IMR-90 (cell line): ENCODE data around the gene SASH3. TPM values are rescaled to one million over a fixed set of nuclear protein-coding genes. Genes with fewer than 3 reads are reported as not detected.

Experiments
- ATAC-seq: fragments of 200-7000 bp; cut with Tn5 transposase; 2 replicates; pipeline ENCODE4 v1.9.1; 2020; ENCODE audit warnings: low read depth, mild to moderate bottlenecking, moderate library complexity
- BruUV-seq: library from RNA; stranded (reverse); fragments of 400-500 nt; replicated peaks from 2 replicates; lab custom pipeline; 2021; lab: Mats Ljungman, UMichigan
- CTCF ChIA-PET: fragments of 300-600 bp; formaldehyde crosslinking; extraction: SDS; loops from one replicate; lab custom pipeline; 2021; ENCODE audit warnings: antibody characterized with exemption; lab: Yijun Ruan, JAX
- POLR2A ChIA-PET: fragments of 300-600 bp; sonication (Branson Sonifier 250); formaldehyde crosslinking; loops from one replicate; lab custom pipeline; 2022; ENCODE audit warnings: antibody characterized with exemption; ENCODE audit not compliant: unreplicated experiment; lab: Charles Lee
- DNase-seq: peaks from one replicate; pipeline ENCODE4 v3.0.0; 2013
- H2AFZ ChIP-seq: replicated peaks from 2 replicates; pipeline ENCODE3; 2013; ENCODE audit warnings: low read length, mild to moderate bottlenecking; ENCODE audit not compliant: poor library complexity
- H2AK5ac ChIP-seq: 2 replicates; pipeline ENCODE4 v1.6.1; 2013; ENCODE audit warnings: low read depth, low read length, inconsistent platforms
- H2AK9ac ChIP-seq: replicated peaks from 2 replicates; pipeline ENCODE3; 2013; ENCODE audit warnings: mild to moderate bottlenecking, low read depth, low read length, moderate library complexity; ENCODE audit not compliant: poor library complexity
- H2BK120ac ChIP-seq: 2 replicates; pipeline ENCODE4 v1.6.1; 2013; ENCODE audit warnings: low read depth, low read length, inconsistent platforms
- H2BK15ac ChIP-seq: 3 replicates; pipeline ENCODE4 v1.6.1; 2013; ENCODE audit warnings: low read depth, low read length, inconsistent platforms
- H2BK20ac ChIP-seq: 2 replicates; pipeline ENCODE4 v1.6.1; 2013; ENCODE audit warnings: low read depth, mild to moderate bottlenecking, inconsistent platforms, low read length, moderate library complexity
- H2BK5ac ChIP-seq: 2 replicates; pipeline ENCODE4 v1.6.1; 2013; ENCODE audit warnings: mild to moderate bottlenecking, low read depth, low read length, inconsistent platforms; ENCODE audit not compliant: poor library complexity, severe bottlenecking
- H3K14ac ChIP-seq: replicated peaks from 2 replicates; pipeline ENCODE4 v1.6.1; 2013; ENCODE audit warnings: low read depth, low read length, inconsistent platforms
- H3K18ac ChIP-seq: 2 replicates; pipeline ENCODE4 v1.6.1; 2013; ENCODE audit warnings: low read depth, low read length, control low read depth
- H3K23ac ChIP-seq: 2 replicates; pipeline ENCODE4 v1.6.1; 2013; ENCODE audit warnings: low read depth, low read length, inconsistent platforms
- H3K27ac ChIP-seq: 2 replicates; pipeline ENCODE4 v1.5.1; 2013; ENCODE audit warnings: mild to moderate bottlenecking, control low read depth, low read length; ENCODE audit not compliant: insufficient read depth
- H3K27me3 ChIP-seq: 2 replicates; pipeline ENCODE4 v1.6.1; 2013; ENCODE audit warnings: low read length; ENCODE audit not compliant: control insufficient read depth, insufficient read depth
- H3K36me3 ChIP-seq: 2 replicates; pipeline ENCODE4 v1.6.1; 2013; ENCODE audit warnings: low read length, mixed read lengths; ENCODE audit not compliant: control insufficient read depth, insufficient read depth
- H3K4ac ChIP-seq: 2 replicates; pipeline ENCODE4 v1.6.1; 2013; ENCODE audit warnings: low read depth, low read length, inconsistent platforms
- H3K4me1 ChIP-seq: 2 replicates; pipeline ENCODE4 v1.6.1; 2013; ENCODE audit warnings: low read length, mixed read lengths; ENCODE audit not compliant: control insufficient read depth, insufficient read depth
- H3K4me2 ChIP-seq: 2 replicates; pipeline ENCODE4 v1.6.1; 2013; ENCODE audit warnings: low read depth, mild to moderate bottlenecking, control low read depth, low read length, moderate library complexity
- H3K4me3 ChIP-seq: 2 replicates; pipeline ENCODE4 v1.5.1; 2013; ENCODE audit warnings: low read depth, mild to moderate bottlenecking, control low read depth, low read length, moderate library complexity; ENCODE audit not compliant: insufficient read depth
- H3K56ac ChIP-seq: 2 replicates; pipeline ENCODE4 v1.6.1; 2013; ENCODE audit warnings: low read length, inconsistent platforms; ENCODE audit not compliant: insufficient read depth; ENCODE audit errors: extremely low read depth
- H3K79me1 ChIP-seq, 2 experiments: 2 replicates each; pipeline ENCODE4 v1.6.1; 2013; ENCODE audit warnings: low read length in 2 of 2, inconsistent platforms in 1 of 2, low read depth in 1 of 2
- H3K9ac ChIP-seq: 2 replicates; pipeline ENCODE4 v1.6.1; 2013; ENCODE audit warnings: low read depth, low read length, control low read depth
- H3K9me1 ChIP-seq: 2 replicates; pipeline ENCODE4 v1.6.1; 2013; ENCODE audit warnings: low read length, inconsistent platforms; ENCODE audit not compliant: insufficient read depth
- H3K9me3 ChIP-seq: 2 replicates; pipeline ENCODE4 v1.6.1; 2013; ENCODE audit warnings: low read length; ENCODE audit not compliant: control insufficient read depth, insufficient read depth
- H4K20me1 ChIP-seq: 2 replicates; pipeline ENCODE4 v1.6.1; 2013; ENCODE audit warnings: low read length, inconsistent platforms; ENCODE audit not compliant: insufficient read depth
- H4K5ac ChIP-seq: 2 replicates; pipeline ENCODE4 v1.6.1; 2013; ENCODE audit warnings: mild to moderate bottlenecking, low read depth, low read length, control low read depth
- H4K8ac ChIP-seq, 2 experiments: 2 replicates each; pipeline ENCODE4 v1.6.1; 2013; ENCODE audit warnings: low read depth in 2 of 2, low read length in 2 of 2, control low read depth in 1 of 2, inconsistent platforms in 1 of 2
- H4K91ac ChIP-seq: 2 replicates; pipeline ENCODE4 v1.6.1; 2013; ENCODE audit warnings: low read depth, low read length, inconsistent platforms; ENCODE audit not compliant: insufficient read depth
- BHLHE40 ChIP-seq: fragments of 150-350 bp; IDR thresholded peaks from 2 replicates; pipeline ENCODE4 v1.6.1; 2016; ENCODE audit warnings: mild to moderate bottlenecking, low read depth, low read length
- CEBPB ChIP-seq: IDR thresholded peaks from 2 replicates; pipeline ENCODE4 v1.6.1; 2012; ENCODE audit warnings: low read depth, low read length, improper control_type of control experiment
- CTCF ChIP-seq: conservative IDR thresholded peaks from 2 replicates; pipeline ENCODE4 v1.5.1; 2012; ENCODE audit warnings: mild to moderate bottlenecking, low read depth, low read length, improper control_type of control experiment
- FOS ChIP-seq: fragments of 150-350 bp; IDR thresholded peaks from 2 replicates; pipeline ENCODE4 v1.6.1; 2016; ENCODE audit warnings: low read depth, low read length
- MAFK ChIP-seq: IDR thresholded peaks from 2 replicates; pipeline ENCODE4 v1.6.1; 2012; ENCODE audit warnings: low read depth, low read length, improper control_type of control experiment
- MAZ ChIP-seq: IDR thresholded peaks from 2 replicates; pipeline ENCODE4 v1.6.1; 2012; ENCODE audit warnings: low read depth, mild to moderate bottlenecking, low read length, improper control_type of control experiment, moderate library complexity, borderline replicate concordance
- MXI1 ChIP-seq: IDR thresholded peaks from 2 replicates; pipeline ENCODE4 v1.6.1; 2012; ENCODE audit warnings: low read depth, mild to moderate bottlenecking, low read length, moderate library complexity, borderline replicate concordance
- NFE2L2 ChIP-seq: fragments of 150-350 bp; IDR thresholded peaks from 2 replicates; pipeline ENCODE4 v1.6.1; 2016; ENCODE audit warnings: low read depth, mild to moderate bottlenecking, low read length
- POLR2A ChIP-seq: IDR thresholded peaks from 2 replicates; pipeline ENCODE4 v1.6.1; 2012; ENCODE audit warnings: mild to moderate bottlenecking, low read depth, low read length
- RAD21 ChIP-seq: IDR thresholded peaks from 2 replicates; pipeline ENCODE4 v1.6.1; 2012; ENCODE audit warnings: low read length, improper control_type of control experiment
- RFX5 ChIP-seq: IDR thresholded peaks from 2 replicates; pipeline ENCODE4 v1.8.0; 2012; ENCODE audit warnings: low read depth, mild to moderate bottlenecking, low read length, moderate library complexity
- SMC3 ChIP-seq: fragments of 150-350 bp; IDR thresholded peaks from 2 replicates; pipeline ENCODE4 v1.6.1; 2016; ENCODE audit warnings: low read depth, mild to moderate bottlenecking, antibody characterized with exemption, low read length, moderate library complexity
- WGBS, 2 experiments: methylation state at CpG; one replicate each; pipeline versions ENCODE4 v1.1.5 to v1.1.7; 2013; ENCODE audit warnings: missing lambda C conversion rate in 2 of 2; ENCODE audit not compliant: insufficient read length in 1 of 2; ENCODE audit errors: extremely low coverage in 2 of 2; 5-methylcytosine and 5-hydroxymethylcytosine counted together
- dilution Hi-C: fragments of 300-500 bp; cut with HindIII; formaldehyde crosslinking; loops from one replicate; pipeline ENCODE4 v1.14.3; 2018; ENCODE audit warnings: low sequenced_read_pairs; ENCODE audit not compliant: unreplicated experiment
- in situ Hi-C: fragments of 300-500 bp; cut with MboI; formaldehyde crosslinking; loops from 3 replicates; pipeline ENCODE4 v1.14.3; 2019; ENCODE audit warnings: low sequenced_read_pairs, inconsistent platforms, mixed read lengths
- intact Hi-C: fragments of 100-400 bp; cut with micrococcal nuclease; formaldehyde crosslinking; loops from 2 replicates; pipeline ENCODE4 v1.10.0; 2022
- polyA plus RNA-seq, 3 experiments: library from polyadenylated mRNA; depleted of rRNA; stranded (reverse); fragments of >200 nt; gene quantifications; 2 replicates each; pipeline ENCODE4 v1.2.3, GENCODE V29; 2012; ENCODE audit warnings: low replicate concordance in 1 of 3
- total RNA-seq: library from RNA; depleted of rRNA; stranded (reverse); fragments of >200 nt; gene quantifications from 2 replicates; pipeline ENCODE4 v1.2.3, GENCODE V29; 2012
- TF ChIP-seq, protein P1 (sequence below): fragments of 150-350 bp; IDR thresholded peaks from 2 replicates; pipeline ENCODE4 v1.6.1; 2017; ENCODE audit warnings: mild to moderate bottlenecking, antibody characterized with exemption, low read length, low read depth

The SASH3 gene
- total and polyA plus RNA-seq, 2 of the 4 experiments (the other 2 are of a cell fraction): not detected

GRCh38 chrX:129791336-129791735, 11.6 kb downstream of the SASH3 start:
- in situ Hi-C loops: no loop called here
- no peak overlapping the region for H2AK5ac ChIP-seq
- no peak for DNase-seq
- H3K23ac ChIP-seq: no peak overlapping the region
- no peak overlapping the region for H3K4me2 ChIP-seq
- H3K18ac ChIP-seq: no peak overlapping the region
- dilution Hi-C loops: no loop called here
- 71% methylated on average over 5 of the region's 8 CpGs; no CpG with 5 or more reads in 1 of the 2 experiments for WGBS, 2 experiments
- no peak overlapping the region for H2AK9ac ChIP-seq
- H3K9me1 ChIP-seq: no peaks in the 10 kb centered on the region
- no peak overlapping the region for H4K5ac ChIP-seq
- peaks cover 1% of the 10 kb centered on the region; the same call in 1 of the 2 replicates for H3K27me3 ChIP-seq
- no peaks in the 10 kb centered on the region for H3K36me3 ChIP-seq
- ChIA-PET POLR2A (no interaction called here), CTCF (no interaction called here)
- no peak overlapping the region for H3K14ac ChIP-seq
- no peak overlapping the region for H3K4ac ChIP-seq
- no peak overlapping the region for H3K27ac ChIP-seq
- H2BK15ac ChIP-seq: no peak overlapping the region
- H2AFZ ChIP-seq: no peak overlapping the region
- H3K9me3 ChIP-seq: no peaks in the 10 kb centered on the region
- H4K91ac ChIP-seq: no peak overlapping the region
- H3K9ac ChIP-seq: no peak overlapping the region
- BruUV-seq: no TSS peak
- H3K56ac ChIP-seq: no peak overlapping the region
- H4K20me1 ChIP-seq: no peaks in the 10 kb centered on the region
- H3K79me1 ChIP-seq: no peaks in the 10 kb centered on the region
- no peak overlapping the region for H2BK120ac ChIP-seq
- no peak for TF ChIP-seq POLR2A
- no peak for TF ChIP-seq MAZ
- no peak for TF ChIP-seq CTCF
- TF ChIP-seq RFX5: no peak
- TF ChIP-seq SMC3: no peak
- no peak for TF ChIP-seq MAFK
- TF ChIP-seq, protein P1, sequence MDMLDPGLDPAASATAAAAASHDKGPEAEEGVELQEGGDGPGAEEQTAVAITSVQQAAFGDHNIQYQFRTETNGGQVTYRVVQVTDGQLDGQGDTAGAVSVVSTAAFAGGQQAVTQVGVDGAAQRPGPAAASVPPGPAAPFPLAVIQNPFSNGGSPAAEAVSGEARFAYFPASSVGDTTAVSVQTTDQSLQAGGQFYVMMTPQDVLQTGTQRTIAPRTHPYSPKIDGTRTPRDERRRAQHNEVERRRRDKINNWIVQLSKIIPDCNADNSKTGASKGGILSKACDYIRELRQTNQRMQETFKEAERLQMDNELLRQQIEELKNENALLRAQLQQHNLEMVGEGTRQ: no peak
- TF ChIP-seq RAD21: no peak
- TF ChIP-seq CEBPB: no peak
- no peak for TF ChIP-seq NFE2L2
- no peak for TF ChIP-seq MXI1
- TF ChIP-seq BHLHE40: no peak
- no peak for TF ChIP-seq FOS
- intact Hi-C loops: no loop called here
- no peaks in the 10 kb centered on the region for H3K4me1 ChIP-seq
- ATAC-seq: no peak
- H2BK5ac ChIP-seq: no peak overlapping the region
- no peak overlapping the region for H4K8ac ChIP-seq
- H3K4me3 ChIP-seq: no peak overlapping the region
- H2BK20ac ChIP-seq: no peak overlapping the region
